ENCODE results near the gene SLC39A13. TPM values are rescaled to one million over a fixed set of nuclear protein-coding genes. Genes with fewer than 3 reads are reported as not detected.

Gene SLC39A13
- total RNA-seq, 2 experiments from 2014 or later, result 36.6 to 39.2 TPM

GRCh38 chr11:47406896-47407745 lies 1.3 kb upstream of the SLC39A13 start:
- H3K36me3 ChIP-seq (ENCODE audit: insufficient read depth, low read length), result no peaks in the 10 kb centered on the region
- H3K27ac ChIP-seq (ENCODE audit: low read depth in 1 of 2, low read length in 2 of 2), result peak overlapping the region; percentile 52 to 88
- Mint-ChIP-seq H3K4me3 (peak overlapping the region; percentile 91), H3K9me3 (no peaks in the 10 kb centered on the region), H3K36me3 (ENCODE audit: low read depth) (peaks cover 17% of the 10 kb centered on the region), H3K27me3 (no peaks in the 10 kb centered on the region), H3K4me1 (ENCODE audit: low read depth) (peaks cover 17% of the 10 kb centered on the region), H3K27ac (peak overlapping the region; percentile 95)
- ChIA-PET POLR2A (interaction anchor here (0.9 to 1.0 kb wide), 3 partner anchors 13 to 47 kb away, joined by 3 to 5 read pairs (median 3); no protein-coding TSS in a partner anchor), CTCF (interaction anchor here (1.7 kb wide), 1 partner anchor 33 kb away, joined by 13 read pairs; no protein-coding TSS in a partner anchor)
- no peaks in the 10 kb centered on the region for H3K27me3 ChIP-seq (ENCODE audit: control insufficient read depth in 1 of 2, insufficient read depth in 2 of 2, low read length in 2 of 2)
- intact Hi-C loops (cut with DNase I, micrococcal nuclease), result loop anchor here in 1 of 2 experiments (5.0 to 10.0 kb wide), 4 partner anchors 135 to 472 kb away; partner anchors contain the start of genes ARFGAP2, CSTPP1, FNBP4 and MADD
- H3K4me1 ChIP-seq (ENCODE audit: insufficient read depth, low read length), result peaks cover 38% of the 10 kb centered on the region
- peak in 2 of 14 experiments; percentile 8 to 35 for DNase-seq
- H3K4me3 ChIP-seq (ENCODE audit: low read length), result peak overlapping the region; percentile 60
- TF ChIP-seq CTCF (IDR thresholded peaks at IDR 0.05), result no peak
- no peak for ATAC-seq (ENCODE audit: poor library complexity)
- H3K9me3 ChIP-seq (ENCODE audit: control insufficient read depth in 1 of 2, insufficient read depth in 1 of 2, low read length in 2 of 2), result no peaks in the 10 kb centered on the region

GRCh38 chr11:47408598-47409439 lies 429 bp downstream of the SLC39A13 start:
- peaks cover 17% of the 10 kb centered on the region for H3K4me1 Mint-ChIP-seq (ENCODE audit: low read depth)
- H3K27me3 Mint-ChIP-seq, result no peaks in the 10 kb centered on the region
- ChIA-PET POLR2A (interaction anchor here (0.7 to 2.6 kb wide), 7 partner anchors 8 to 194 kb away, joined by 3 to 14 read pairs (median 4); partner anchors contain the start of genes DDB2 and PSMC3), CTCF (interaction anchor here (0.6 to 0.9 kb wide), 3 partner anchors 8 to 150 kb away, joined by 3 read pairs; no protein-coding TSS in a partner anchor)
- TF ChIP-seq CTCF (IDR thresholded peaks at IDR 0.05), result no peak
- peak in 2 of 14 experiments; percentile 10 to 49 for DNase-seq
- H3K4me3 ChIP-seq (ENCODE audit: low read length), result peak overlapping the region; percentile 74
- intact Hi-C loops (cut with DNase I, micrococcal nuclease), result loop anchor here (1.0 to 10.0 kb wide), 6 partner anchors 16 to 474 kb away; partner anchors contain the start of genes ARFGAP2 (in 1 of the 2), CSTPP1 (in 1 of the 2), FNBP4 (in 1 of the 2) and MADD (in 1 of the 2)
- no peaks in the 10 kb centered on the region for H3K27me3 ChIP-seq (ENCODE audit: control insufficient read depth in 1 of 2, insufficient read depth in 2 of 2, low read length in 2 of 2)
- H3K9me3 Mint-ChIP-seq, result no peaks in the 10 kb centered on the region
- ATAC-seq (ENCODE audit: poor library complexity), result peak; percentile 7
- H3K4me1 ChIP-seq (ENCODE audit: insufficient read depth, low read length), result peaks cover 40% of the 10 kb centered on the region
- H3K27ac Mint-ChIP-seq, result peak overlapping the region; percentile 95
- no peaks in the 10 kb centered on the region for H3K9me3 ChIP-seq (ENCODE audit: control insufficient read depth in 1 of 2, insufficient read depth in 1 of 2, low read length in 2 of 2)
- H3K36me3 Mint-ChIP-seq (ENCODE audit: low read depth), result peaks cover 22% of the 10 kb centered on the region
- H3K36me3 ChIP-seq (ENCODE audit: insufficient read depth, low read length), result peaks cover 5% of the 10 kb centered on the region
- H3K27ac ChIP-seq (ENCODE audit: low read depth in 1 of 2, low read length in 2 of 2), result peak overlapping the region; percentile 71 to 84
- H3K4me3 Mint-ChIP-seq, result peak overlapping the region; percentile 99

All from CD4-positive, alpha-beta T cell (primary cell).